GM21619 (cell line): Measurements from ENCODE around the gene ARRB2.
"Not testable (repeated sequence)": the region's sequence is repeated elsewhere in the genome, so short reads cannot be mapped to it uniquely, and the experiment has no call there.

Source experiments
- ATAC-seq: cut with Tn5 transposase; IDR thresholded peaks from one replicate; pipeline ENCODE4 v1.9.1; 2021; ENCODE audit not compliant: unreplicated experiment

ARRB2 gene

DNA sequence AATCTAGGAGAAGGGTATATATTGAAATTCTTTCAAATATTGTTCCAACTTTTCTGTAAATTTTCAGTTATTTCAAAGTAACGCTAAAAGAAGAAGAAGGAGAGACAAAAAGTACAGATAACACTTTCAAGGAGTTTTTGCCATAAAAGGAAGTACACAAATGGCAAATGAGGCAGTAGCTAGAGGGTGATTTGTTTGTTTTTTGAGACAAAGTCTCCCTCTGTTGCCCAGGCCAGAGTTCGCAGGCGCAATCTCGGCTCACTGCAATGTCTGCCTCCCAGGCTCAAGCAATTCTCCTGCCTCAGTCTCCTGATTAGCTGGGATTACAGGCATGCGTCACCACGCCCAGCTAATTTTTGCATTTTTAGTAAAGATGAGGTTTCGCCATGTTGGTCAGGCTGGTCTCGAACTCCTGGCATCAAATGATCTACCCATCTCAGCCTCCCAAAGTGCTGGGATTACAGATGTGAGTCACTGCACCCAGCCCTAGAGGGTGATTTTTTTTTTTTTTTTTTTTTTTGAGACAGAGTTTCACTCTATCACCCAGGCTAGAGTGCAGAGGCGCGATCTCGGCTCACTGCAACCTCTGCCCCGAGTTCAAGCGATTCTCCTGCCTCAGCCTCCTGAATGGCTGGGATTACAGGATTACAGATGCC is 10.9 kb upstream of the ARRB2 start:
- ATAC-seq = not testable (repeated sequence)

DNA sequence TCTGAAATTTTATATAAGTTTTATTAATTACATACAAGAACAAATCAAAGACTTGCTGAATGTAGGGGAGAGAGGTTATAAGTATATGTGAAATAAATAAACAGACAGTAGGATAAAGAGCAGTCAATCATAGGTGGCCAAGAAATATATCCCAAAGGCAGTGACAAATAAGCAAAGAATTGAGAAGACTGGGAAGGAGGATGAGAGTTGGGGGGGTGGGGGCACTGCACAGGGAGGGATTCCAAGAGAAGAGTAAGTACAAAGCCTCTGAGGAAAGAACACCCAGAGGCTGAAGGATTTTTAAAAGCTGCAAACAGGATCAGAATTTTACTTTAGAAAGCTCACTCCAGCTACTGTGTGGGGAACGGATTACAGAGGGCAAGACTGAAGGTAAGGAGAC is 9.3 kb upstream of the ARRB2 start:
- no peak for ATAC-seq

DNA sequence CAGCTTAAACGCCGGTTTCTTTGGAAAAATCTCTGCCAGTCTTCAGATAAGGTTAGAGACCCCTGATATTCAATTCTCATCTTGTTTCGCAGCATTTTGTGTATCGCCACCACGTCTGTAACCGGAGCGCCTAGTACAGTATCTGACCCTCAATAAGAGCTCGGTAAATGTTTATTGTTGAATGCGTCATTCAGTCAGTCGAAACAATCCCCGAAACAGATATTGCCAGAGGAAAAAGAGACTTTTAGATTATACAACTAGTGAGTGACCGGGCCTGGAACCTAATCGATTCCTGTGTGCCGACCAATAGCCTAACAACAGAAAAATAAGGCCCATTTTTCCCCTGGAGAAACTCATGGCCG is 7.1 kb upstream of the ARRB2 start:
- no peak for ATAC-seq

DNA sequence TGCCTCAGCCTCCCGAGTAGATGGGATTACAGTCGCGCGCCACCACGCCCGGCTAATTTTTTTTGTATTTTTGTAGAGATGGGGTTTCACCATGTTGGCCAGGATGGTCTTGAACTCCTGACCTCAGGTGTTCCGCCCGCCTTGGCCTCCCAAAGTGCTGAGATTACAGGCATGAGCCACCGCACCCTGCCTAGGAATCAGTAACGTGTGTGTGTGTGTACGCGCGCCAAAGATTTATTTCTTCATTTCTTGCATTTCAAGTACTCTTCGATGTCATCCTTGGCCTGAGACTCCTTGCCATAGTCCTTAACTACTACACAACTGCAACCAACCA is 5.9 kb upstream of the ARRB2 start:
- not testable (repeated sequence) for ATAC-seq

DNA sequence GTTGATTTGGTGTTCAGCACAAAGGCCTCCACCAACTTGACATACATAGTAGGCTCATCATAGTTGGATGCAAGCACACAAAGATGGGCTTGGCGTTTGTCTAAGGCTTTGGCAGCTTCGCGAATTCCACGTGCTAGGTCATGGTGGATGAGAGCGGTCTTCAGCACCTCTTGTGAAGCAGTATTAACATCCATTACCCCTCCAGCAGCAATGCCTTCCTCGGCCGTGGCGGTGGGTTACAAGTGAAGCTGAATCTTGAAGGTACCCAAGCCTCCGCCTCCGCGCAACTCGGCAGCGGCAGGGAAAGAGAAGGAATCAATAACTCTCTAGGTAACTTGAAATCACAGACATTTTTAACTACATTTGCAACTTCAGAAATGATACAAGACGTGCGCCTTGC is 5.4 kb upstream of the ARRB2 start:
- no peak for ATAC-seq

DNA sequence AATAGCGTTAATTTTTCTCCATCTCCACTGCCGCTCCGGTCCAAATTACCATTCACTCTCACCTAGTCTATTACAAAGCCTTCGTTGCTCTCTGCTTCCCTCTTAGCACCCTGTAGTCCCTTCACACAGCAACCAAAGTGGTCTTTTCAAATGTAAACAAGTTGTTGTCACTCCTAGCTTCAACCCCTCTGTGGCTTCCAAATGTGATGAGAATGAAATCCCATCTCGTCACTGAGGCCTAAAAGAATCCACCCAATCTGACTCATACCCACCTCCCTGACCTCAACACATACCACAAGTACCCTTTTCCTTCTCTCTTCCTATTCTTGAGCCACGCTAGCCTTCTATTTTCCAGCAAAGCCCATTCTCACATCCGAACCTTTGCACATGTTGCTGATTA is 4.3 kb upstream of the ARRB2 start:
- ATAC-seq = no peak

DNA sequence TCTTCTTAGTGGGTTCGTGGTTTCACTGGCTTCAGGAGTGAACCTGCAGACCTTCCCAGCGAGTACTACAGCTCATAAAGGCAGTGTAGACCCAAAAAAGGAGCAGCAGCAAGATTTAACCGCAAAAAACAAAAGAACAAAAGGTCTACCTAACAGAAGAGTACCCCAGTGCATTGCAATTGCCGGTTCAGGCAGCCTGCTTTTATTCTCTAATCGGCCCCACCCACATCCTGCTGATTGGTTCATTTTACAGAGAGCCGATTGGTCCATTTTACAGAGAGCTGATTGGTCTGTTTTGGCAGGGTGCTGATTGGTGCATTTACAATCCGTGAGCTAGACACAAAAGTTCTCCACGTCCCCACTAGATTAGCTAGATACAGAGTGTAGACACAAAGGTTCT is 2.0 kb upstream of the ARRB2 start:
- no peak for ATAC-seq

DNA sequence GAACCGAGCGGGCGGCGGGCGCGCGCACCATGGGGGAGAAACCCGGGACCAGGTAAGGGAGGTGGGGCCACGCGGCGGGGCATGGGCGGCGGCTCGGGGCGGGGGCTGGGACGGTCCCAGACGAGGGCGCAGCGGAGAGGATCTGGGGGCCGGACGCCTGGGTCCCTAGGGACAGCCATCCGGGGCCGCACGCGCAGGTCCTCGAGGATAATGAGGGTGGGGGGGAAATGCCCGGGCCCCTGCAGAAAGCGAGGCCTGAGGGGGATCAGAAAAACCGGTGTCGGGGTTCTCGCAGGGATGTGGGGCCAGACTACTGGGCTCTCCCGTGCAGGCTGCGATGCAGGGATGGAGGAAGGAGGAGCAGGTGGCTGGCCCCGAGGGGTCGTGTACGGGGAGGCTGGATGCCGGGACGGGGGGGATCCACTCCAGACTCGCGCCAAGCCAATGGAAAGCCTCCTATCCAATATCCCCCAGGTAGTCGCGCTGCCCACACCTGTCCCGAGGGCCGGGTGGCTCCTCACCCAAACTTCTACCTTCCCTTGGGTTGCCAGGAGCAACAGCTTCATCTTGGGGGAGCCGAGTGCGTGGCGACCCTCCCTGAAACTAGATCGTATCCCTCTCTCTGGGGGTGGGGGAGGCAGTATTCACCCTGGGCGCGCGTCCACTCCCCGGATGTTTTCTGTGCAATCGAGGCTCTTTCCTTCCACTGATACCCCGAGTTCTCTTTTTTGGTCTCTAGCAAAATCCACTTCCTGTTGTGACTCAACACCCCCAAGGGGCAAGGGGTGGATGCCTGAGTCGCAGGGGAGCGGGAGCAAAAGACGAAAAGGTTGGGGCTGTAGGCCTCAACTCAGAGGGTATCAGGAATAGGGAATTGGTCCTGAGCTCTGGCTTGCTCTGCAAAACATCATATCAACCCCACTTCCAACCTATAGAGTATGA is 532 bp downstream of the ARRB2 start:
- peak; percentile 3 for ATAC-seq

DNA sequence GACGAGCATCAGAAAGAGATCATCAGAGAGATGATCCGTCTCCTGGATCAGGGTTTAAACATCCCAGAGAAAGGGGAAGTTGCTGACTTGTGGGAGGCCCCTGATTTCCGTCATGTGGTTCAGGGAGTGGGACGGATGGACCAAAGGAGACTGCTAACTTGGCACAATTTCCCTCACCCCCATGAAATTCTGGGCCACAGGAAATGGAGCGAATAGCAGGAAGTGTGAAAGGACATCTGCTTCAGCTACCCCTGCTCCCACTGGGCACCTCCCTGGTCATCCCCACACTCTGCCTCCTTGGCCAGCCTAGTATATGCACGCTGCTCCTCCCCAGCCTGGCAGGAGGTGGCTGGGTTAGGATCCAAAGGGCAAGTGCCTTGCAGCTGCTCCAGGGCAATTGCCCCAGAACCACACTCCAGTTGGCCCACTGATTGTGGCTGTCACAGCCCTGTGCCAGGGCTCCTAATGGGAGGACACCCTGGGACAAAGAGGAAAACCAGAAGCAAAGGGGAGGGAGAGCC is 1.3 kb downstream of the ARRB2 start:
- ATAC-seq = no peak

DNA sequence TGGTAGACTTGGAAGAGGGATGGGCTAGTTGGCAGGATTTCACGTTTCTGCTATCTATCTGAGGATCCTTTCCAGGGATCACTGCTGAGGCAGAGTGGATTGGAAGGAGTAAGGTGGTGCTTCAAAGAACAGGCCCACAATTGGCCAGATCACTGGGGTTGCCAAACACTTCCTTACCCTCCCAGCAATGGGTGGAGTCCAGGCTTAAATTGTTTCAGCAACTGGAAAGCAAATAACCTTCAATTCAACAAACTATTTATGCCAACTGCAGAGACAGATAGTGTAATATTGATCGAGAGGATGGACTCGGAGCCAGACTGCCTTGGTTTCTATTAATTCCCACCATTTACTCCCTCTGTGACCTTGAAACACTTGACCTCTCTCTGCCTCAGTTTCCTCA is 2.1 kb downstream of the ARRB2 start:
- no peak for ATAC-seq

DNA sequence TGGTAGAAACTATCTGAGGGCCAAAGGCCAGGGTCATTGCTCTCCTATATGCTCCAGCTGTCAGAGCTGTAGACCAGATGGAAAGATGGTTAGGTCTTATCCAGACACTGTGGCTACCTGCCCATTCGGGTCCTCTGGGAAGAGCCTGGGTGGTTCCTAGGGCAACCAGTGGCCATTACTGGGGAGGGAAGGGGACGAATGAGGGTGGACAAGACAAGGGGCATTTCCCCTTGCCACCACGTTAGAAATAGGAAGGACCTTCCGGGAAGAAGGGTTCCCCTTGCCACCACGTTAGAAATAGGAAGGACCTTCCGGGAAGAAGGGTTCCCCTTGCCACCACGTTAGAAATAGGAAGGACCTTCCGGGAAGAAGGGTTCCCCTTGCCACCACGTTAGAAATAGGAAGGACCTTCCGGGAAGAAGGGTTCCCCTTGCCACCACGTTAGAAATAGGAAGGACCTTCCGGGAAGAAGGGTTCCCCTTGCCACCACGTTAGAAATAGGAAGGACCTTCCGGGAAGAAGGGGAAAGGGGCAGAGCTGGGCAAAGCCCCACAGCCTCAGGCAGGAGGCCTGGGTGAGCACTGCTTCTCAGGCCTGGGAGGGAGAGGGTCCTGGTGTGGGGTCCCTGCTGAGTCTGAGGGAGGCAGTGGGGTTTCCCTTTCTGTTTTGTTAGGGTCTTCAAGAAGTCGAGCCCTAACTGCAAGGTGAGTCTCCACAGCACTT is 4.1 kb downstream of the ARRB2 start:
- not testable (repeated sequence) for ATAC-seq

DNA sequence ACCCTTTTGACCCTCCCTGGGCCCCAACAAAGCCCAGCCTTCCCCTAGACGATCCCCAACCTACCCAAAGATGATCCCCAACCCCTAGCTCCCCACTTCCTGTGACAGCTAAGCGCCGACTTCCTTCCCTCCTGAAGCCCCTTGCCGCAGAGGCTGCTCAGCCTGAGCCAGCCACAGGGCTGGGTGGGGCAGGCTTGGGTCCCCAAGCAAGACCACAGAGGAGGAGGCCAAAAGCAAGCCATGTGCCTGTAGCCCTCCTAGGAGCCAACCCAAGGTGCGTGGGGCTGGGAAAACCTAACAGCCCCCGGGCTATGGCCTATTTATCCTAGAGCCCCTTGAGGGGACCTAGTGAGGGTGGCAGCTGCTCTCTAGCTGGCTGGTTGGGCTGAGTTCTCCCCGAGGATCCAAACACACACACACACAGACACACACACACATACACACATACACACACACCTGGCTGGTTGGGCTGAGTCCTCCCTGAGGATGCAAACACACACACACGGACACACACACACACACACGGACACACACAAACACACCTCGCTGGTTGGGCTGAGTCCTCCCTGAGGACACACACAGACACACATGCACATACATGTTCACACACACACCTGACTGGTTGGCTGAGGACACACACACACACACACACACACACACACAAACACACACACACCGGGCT is 4.8 kb downstream of the ARRB2 start:
- no peak for ATAC-seq

DNA sequence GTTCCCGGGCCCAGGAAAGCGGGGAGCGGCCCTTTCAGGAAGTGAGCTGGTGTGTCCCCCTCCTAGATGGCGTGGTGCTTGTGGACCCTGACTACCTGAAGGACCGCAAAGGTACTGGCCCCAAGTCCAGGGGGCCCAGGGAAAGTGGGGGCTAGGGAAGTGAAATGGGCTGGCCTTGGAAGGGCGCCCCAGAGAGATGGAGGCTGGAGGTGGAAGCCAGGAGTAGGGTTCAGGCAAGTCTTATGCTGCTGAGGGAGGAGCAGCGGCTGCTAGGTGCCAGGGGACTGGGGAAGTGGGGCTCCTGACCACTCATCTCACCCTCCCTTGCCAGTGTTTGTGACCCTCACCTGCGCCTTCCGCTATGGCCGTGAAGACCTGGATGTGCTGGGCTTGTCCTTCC is 5.6 kb downstream of the ARRB2 start:
- no peak for ATAC-seq

DNA sequence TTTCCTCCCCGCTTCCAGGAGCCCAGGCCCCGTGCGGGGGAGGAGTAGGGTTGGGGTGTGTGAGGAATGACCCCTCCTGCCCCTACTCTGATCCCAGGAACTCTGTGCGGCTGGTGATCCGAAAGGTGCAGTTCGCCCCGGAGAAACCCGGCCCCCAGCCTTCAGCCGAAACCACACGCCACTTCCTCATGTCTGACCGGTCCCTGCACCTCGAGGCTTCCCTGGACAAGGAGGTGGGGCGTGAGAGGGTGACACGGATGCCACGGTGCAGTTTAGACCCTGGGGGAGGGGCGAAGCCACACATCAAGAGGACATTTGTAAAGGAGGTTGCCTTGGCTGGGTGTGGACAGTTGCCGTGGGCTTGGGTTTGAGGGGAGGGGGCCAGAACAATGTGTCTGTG is 7.4 kb downstream of the ARRB2 start:
- ATAC-seq = no peak

DNA sequence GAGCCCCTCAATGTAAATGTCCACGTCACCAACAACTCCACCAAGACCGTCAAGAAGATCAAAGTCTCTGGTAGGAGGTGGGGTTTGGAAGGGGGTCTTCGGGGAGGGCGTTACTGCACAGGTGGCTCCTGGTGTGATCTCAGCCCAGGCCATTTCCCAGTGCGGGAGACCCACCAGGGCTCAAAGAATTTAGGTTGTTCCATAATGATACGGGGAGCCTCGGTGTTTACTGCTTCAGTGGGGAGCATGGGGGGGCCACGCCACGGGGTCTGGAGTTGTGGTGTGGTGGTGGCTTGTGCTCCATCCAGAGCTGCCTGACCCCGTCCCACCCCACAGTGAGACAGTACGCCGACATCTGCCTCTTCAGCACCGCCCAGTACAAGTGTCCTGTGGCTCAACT is 7.8 kb downstream of the ARRB2 start:
- no peak for ATAC-seq

DNA sequence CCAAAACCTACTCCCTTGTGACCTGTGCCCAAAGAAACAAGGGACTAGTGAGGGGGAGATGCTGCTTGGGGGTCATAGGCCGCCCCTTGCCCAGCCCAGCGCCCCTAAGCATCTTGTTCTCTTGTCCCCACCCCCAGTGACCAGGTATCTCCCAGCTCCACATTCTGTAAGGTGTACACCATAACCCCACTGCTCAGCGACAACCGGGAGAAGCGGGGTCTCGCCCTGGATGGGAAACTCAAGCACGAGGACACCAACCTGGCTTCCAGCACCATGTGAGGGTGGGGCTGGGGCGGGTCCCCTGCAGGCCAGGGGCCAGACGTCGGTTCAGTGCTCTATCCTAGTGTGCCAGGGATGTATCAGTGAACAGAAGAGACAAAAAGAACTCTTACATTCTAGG is 8.7 kb downstream of the ARRB2 start:
- ATAC-seq = no peak

DNA sequence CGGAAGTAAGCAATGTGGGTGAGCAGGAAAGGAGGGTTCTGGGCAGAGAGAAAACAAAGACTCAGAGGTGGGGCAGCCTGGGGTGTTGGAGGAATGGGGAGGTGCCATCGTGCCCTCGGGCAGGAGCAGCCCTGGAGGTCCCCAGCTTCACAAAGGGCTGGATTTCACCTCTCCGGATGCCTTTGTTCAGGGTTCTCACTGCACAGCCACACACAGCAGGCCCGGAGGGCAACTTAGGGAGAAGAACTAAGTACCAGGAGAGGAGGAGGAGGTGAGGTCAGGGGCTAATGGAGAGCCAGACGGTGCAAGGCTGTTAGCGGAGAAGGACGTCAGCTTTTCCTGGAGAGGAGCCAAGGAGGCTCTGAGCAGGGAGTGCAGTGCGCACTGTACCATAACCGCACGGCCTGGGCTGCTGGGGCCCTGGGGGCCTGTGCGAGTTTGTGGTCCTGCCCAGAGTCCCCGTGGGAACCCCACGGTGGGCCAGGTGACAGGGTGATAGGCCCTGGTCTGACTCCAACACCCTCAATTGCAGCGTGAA is 9.3 kb downstream of the ARRB2 start:
- ATAC-seq = no peak

DNA sequence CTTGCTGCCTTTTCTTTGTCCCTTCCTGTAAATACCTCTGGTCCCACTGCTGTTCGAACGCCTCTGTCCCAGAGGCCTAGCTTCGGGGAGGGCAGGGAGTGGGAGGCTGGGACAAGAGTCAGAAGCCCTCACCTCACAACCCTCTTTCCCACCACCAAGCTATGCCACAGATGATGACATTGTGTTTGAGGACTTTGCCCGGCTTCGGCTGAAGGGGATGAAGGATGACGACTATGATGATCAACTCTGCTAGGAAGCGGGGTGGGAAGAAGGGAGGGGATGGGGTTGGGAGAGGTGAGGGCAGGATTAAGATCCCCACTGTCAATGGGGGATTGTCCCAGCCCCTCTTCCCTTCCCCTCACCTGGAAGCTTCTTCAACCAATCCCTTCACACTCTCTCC is 10.4 kb downstream of the ARRB2 start:
- no peak for ATAC-seq

DNA sequence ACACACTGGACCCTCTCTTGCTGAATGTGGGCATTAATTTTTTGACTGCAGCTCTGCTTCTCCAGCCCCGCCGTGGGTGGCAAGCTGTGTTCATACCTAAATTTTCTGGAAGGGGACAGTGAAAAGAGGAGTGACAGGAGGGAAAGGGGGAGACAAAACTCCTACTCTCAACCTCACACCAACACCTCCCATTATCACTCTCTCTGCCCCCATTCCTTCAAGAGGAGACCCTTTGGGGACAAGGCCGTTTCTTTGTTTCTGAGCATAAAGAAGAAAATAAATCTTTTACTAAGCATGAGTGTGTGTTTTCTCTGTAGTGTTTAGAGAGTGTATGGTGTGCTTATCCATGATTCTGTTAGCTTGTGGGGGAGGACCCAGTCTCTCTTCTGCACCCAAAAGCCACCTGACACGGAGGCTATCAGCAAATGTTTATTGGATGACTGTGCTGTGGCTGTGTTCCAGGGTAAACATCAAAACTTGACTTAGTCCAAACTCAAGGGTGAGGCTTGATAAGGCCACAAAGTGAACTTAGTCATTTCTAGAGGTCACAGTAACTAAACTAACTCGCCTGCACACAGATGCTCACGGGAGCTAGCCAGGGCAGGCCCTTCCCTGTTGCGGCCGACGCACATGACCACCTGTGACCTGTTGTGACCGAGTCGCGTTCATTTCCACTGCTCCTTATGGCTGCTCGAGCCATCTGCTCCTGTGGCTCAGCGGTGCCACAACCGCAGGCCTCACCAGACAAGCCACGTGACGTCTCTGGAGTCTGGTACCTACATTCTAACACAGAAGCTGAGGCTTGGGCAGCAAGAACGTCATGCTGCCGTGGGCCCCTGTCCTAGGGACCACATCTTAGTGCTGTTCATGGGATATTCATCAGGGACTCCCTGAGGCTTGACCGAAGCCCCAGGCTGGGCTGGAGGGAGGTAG is 11.0 kb downstream of the ARRB2 start:
- no peak for ATAC-seq

DNA sequence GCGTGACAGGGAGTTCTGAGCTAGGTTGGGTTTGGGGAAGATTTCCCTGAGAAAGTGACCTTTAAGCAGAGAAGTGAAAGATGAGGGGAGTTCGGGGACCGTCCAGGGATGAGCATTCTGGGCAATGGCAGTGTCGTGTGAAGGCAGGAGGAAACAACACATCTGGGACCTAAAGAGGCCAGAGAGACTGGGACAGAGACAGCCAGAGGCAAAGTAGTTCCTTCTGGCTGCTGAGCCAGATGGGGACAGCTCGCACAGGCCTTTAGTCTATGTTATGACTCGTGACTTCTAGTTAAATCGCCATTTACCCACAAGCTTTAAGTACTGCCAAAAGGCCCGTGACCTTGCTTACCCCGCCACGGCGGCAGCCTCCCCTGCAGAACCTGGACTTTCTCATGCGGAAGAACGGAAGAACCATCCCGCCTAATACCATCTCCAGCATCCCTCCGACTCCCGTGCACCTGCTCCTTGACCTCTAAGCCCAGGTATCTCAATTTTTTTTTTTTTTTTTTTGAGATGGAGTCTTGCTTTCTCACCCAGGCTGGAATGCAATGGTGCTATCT is 12.3 kb downstream of the ARRB2 start:
- no peak for ATAC-seq
